Measurements from ENCODE around the gene IQSEC1.

IQSEC1 gene

DNA sequence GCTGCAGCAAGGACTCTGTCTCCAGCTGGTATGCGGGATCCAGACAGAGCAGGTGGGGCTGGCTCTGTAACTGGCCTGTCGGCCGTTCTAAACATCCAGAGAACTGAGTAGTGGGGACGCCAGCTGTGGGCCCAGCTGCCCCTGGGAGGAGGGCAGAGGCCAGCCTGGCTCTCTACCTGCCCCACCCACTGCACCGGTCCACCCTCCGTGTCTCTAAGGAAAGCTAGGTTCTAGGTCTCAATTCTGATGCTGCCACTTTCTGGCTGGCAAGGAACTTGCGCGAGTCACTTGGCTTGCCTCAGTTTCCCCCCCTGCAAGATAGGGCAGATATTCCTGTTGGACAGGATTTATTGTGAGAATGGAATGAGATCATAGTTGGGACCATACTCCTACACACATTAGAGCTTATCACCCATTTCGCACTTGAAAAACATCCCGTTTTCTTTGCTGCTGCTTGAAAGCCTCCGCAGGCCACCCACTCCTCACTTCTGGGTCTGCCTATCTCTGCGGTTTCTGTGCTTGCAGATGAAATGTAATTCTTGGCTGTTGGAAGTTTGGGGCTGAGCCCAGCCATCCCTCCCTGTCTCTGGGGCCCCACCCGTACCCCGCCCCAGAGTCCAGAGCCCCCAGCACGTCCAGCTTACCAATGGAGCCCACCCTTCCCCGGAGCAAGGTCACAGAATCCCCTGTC is 65.8 kb downstream of the IQSEC1 start:
- no peak for TF ChIP-seq POLR2AphosphoS5 (IDR thresholded peaks at IDR 0.05; ENCODE audit: low read depth, low read length)
- TF ChIP-seq SIN3A (IDR thresholded peaks at IDR 0.05; ENCODE audit: borderline replicate concordance, insufficient read depth, low read length): no peak
- no peak for TF ChIP-seq FOXP2 (optimal IDR thresholded peaks at IDR 0.05; ENCODE audit: borderline replicate concordance, extremely low read depth, extremely low read length, insufficient read depth)
- TF ChIP-seq TAF1 (IDR thresholded peaks at IDR 0.05; ENCODE audit: borderline replicate concordance, insufficient read depth, low read length): no peak
- TF ChIP-seq, protein P1, sequence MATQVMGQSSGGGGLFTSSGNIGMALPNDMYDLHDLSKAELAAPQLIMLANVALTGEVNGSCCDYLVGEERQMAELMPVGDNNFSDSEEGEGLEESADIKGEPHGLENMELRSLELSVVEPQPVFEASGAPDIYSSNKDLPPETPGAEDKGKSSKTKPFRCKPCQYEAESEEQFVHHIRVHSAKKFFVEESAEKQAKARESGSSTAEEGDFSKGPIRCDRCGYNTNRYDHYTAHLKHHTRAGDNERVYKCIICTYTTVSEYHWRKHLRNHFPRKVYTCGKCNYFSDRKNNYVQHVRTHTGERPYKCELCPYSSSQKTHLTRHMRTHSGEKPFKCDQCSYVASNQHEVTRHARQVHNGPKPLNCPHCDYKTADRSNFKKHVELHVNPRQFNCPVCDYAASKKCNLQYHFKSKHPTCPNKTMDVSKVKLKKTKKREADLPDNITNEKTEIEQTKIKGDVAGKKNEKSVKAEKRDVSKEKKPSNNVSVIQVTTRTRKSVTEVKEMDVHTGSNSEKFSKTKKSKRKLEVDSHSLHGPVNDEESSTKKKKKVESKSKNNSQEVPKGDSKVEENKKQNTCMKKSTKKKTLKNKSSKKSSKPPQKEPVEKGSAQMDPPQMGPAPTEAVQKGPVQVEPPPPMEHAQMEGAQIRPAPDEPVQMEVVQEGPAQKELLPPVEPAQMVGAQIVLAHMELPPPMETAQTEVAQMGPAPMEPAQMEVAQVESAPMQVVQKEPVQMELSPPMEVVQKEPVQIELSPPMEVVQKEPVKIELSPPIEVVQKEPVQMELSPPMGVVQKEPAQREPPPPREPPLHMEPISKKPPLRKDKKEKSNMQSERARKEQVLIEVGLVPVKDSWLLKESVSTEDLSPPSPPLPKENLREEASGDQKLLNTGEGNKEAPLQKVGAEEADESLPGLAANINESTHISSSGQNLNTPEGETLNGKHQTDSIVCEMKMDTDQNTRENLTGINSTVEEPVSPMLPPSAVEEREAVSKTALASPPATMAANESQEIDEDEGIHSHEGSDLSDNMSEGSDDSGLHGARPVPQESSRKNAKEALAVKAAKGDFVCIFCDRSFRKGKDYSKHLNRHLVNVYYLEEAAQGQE (IDR thresholded peaks at IDR 0.05; ENCODE audit: insufficient read depth in 1 of 2, low read depth in 2 of 2, low read length in 2 of 2): no peak

DNA sequence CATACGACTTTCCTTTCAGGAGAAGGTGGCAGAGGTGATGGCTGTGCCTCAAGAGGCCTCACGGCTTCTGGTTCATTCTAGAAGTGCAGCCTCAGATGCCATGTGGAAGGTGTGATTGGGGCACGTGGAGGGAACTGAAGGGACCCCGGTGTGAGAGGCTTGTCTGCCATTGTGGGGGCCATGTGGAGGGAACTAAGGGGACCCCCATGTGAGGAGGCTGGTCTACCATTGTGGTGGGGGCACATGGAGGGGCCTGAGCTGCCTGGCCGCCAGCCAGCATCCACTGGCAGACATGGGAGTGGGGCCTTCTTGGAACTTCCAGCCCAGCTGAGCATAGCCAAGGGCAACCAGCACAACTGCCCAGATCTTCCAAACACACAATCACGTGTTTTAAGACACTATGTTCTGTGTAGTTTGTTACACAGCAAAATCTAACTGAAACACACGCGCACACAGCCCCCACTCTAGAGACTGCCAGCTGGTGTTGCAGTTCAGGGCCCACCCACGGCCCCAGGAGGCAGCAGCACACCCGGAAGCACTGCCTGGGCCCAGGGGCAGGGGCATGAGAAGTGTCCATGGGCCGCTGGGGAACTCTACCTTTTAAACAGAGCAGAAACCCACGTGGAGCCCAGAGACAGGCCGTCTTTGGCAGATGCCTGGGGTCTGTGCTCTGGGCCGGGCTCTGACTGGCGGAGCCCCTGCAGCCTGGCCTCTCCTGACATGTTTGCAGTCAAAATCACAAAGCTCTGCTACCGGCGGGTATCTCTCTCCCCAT is 66.8 kb downstream of the IQSEC1 start:
- TF ChIP-seq FOXP2 (optimal IDR thresholded peaks at IDR 0.05; ENCODE audit: borderline replicate concordance, extremely low read depth, extremely low read length, insufficient read depth) (no peak), TAF1 (IDR thresholded peaks at IDR 0.05; ENCODE audit: borderline replicate concordance, insufficient read depth, low read length) (no peak), SIN3A (IDR thresholded peaks at IDR 0.05; ENCODE audit: borderline replicate concordance, insufficient read depth, low read length) (no peak), POLR2AphosphoS5 (IDR thresholded peaks at IDR 0.05; ENCODE audit: low read depth, low read length) (no peak)
- TF ChIP-seq, protein P1 (IDR thresholded peaks at IDR 0.05; ENCODE audit: insufficient read depth in 1 of 2, low read depth in 2 of 2, low read length in 2 of 2): no peak

DNA sequence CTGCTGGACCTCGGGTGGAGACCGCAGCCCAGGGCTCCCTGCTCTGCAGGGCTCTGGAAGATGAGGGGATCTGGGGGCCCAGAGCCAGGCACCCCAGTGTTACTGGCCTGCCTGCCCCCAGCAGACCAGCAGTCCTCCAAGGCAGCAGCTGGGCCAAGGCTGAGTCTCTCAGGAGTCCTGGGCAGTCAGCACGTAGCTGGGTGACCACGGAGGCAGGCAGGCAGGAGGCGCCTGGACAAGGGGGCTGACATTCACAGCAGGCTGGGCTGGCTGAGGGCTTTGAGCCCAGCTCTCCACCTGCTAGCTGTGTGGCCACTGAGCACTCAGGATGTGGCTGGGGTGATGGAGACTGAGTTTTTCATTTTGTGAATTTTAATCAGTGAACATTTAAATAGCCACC is 67.9 kb downstream of the IQSEC1 start:
- TF ChIP-seq FOXP2 (optimal IDR thresholded peaks at IDR 0.05; ENCODE audit: borderline replicate concordance, extremely low read depth, extremely low read length, insufficient read depth): no peak

DNA sequence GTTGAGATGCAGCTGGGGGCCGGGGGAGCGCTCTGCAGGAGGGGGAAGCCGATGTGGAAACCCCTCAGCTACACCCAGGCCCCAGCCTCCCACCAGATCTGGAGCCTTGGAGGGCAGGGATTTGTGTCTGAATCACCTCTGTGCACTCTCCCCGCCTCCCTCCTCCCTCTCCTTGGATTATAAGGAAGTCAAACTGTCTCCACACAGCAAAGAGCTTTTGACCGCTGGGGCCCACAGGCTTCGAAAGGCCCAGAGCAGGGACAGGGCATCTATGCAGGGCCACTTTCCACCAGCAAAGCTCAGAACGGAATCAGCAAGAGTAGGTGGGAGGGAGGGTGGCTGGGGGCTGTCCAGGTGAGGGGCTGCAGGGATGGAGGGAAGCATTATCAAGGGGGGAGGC is 68.9 kb downstream of the IQSEC1 start:
- TF ChIP-seq, protein P1 (IDR thresholded peaks at IDR 0.05; ENCODE audit: insufficient read depth in 1 of 2, low read depth in 2 of 2, low read length in 2 of 2): no peak
- TF ChIP-seq SIN3A (IDR thresholded peaks at IDR 0.05; ENCODE audit: borderline replicate concordance, insufficient read depth, low read length) (no peak), FOXP2 (optimal IDR thresholded peaks at IDR 0.05; ENCODE audit: borderline replicate concordance, extremely low read depth, extremely low read length, insufficient read depth) (no peak), POLR2AphosphoS5 (IDR thresholded peaks at IDR 0.05; ENCODE audit: low read depth, low read length) (no peak), TAF1 (IDR thresholded peaks at IDR 0.05; ENCODE audit: borderline replicate concordance, insufficient read depth, low read length) (no peak)

DNA sequence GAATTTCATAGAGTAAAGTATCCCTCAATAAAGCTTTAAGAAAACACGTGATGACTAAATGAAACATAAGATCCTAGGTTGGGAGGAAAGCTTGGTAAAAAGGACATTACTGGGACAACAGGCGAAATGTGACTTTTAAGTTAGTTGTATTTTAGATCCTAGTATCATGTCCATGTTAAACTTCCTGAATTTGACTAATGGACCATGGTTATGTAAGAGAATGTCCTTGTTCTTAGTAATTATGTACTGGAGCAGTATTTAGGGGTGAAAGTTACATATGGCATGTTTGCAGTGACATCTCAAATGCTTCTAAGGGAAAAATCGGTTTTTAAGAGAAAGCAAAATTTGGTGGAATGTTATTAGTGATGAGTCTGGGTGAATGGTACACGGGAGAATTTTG is 69.6 kb downstream of the IQSEC1 start:
- TF ChIP-seq, protein P1 (IDR thresholded peaks at IDR 0.05; ENCODE audit: insufficient read depth in 1 of 2, low read depth in 2 of 2, low read length in 2 of 2): no peak
- TF ChIP-seq SIN3A (IDR thresholded peaks at IDR 0.05; ENCODE audit: borderline replicate concordance, insufficient read depth, low read length) (no peak), POLR2AphosphoS5 (IDR thresholded peaks at IDR 0.05; ENCODE audit: low read depth, low read length) (no peak), FOXP2 (optimal IDR thresholded peaks at IDR 0.05; ENCODE audit: borderline replicate concordance, extremely low read depth, extremely low read length, insufficient read depth) (no peak), TAF1 (IDR thresholded peaks at IDR 0.05; ENCODE audit: borderline replicate concordance, insufficient read depth, low read length) (no peak)
